OCI-LY7 (cell line): ENCODE measurements around the gene DTHD1. TPM values are rescaled to one million over a fixed set of nuclear protein-coding genes. Genes with fewer than 3 reads are reported as not detected.

Experiments used
- BruUV-seq: library from RNA; stranded (reverse); fragments of 400-500 nt; replicated peaks from 2 replicates; lab custom pipeline; 2021; lab: Mats Ljungman, UMichigan
- CTCF ChIA-PET: fragments of 300-600 bp; sonication (Branson Sonifier 250); formaldehyde crosslinking; loops from one replicate; lab custom pipeline; 2022; ENCODE audit warnings: antibody characterized with exemption; ENCODE audit not compliant: unreplicated experiment; lab: Charles Lee
- POLR2A ChIA-PET: fragments of 300-600 bp; sonication (Branson Sonifier 250); formaldehyde crosslinking; loops from one replicate; lab custom pipeline; 2022; ENCODE audit warnings: antibody characterized with exemption; lab: Charles Lee
- DNase-seq: peaks from one replicate; pipeline ENCODE4 v3.0.0-alpha.2; 2015; ENCODE audit warnings: low spot score
- H2AFZ ChIP-seq: fragments of 200-600 bp; sonication (generic), shearing (Covaris generic); 2 replicates; pipeline ENCODE4 v1.6.1; 2014; ENCODE audit warnings: mild to moderate bottlenecking, antibody characterized with exemption, low read length, moderate library complexity
- H3K27ac ChIP-seq: fragments of 200-600 bp; sonication (generic); 2 replicates; pipeline ENCODE4 v1.5.1; 2014; ENCODE audit warnings: mixed run types, low read depth, mild to moderate bottlenecking, moderate library complexity, low read length, inconsistent platforms; ENCODE audit not compliant: poor library complexity, severe bottlenecking
- H3K36me3 ChIP-seq: fragments of 200-600 bp; sonication (generic); 2 replicates; pipeline ENCODE4 v1.6.1; 2014; ENCODE audit warnings: mild to moderate bottlenecking, antibody characterized with exemption, low read length, moderate library complexity, mixed read lengths; ENCODE audit not compliant: insufficient read depth
- H3K4me1 ChIP-seq: fragments of 200-600 bp; sonication (generic); 2 replicates; pipeline ENCODE4 v1.5.1; 2014; ENCODE audit warnings: mild to moderate bottlenecking, low read length; ENCODE audit not compliant: insufficient read depth, poor library complexity, severe bottlenecking
- H3K4me2 ChIP-seq: fragments of 200-600 bp; sonication (generic); 2 replicates; pipeline ENCODE4 v1.6.1; 2014; ENCODE audit warnings: mild to moderate bottlenecking, low read length
- H3K4me3 ChIP-seq: fragments of 200-600 bp; sonication (generic); 2 replicates; pipeline ENCODE4 v1.5.1; 2014; ENCODE audit warnings: mild to moderate bottlenecking, low read depth, low read length; ENCODE audit not compliant: poor library complexity, severe bottlenecking
- H3K79me2 ChIP-seq: fragments of 200-600 bp; sonication (generic); 2 replicates; pipeline ENCODE4 v1.6.1; 2016; ENCODE audit warnings: low read depth, mild to moderate bottlenecking, low read length, moderate library complexity, mixed read lengths; ENCODE audit not compliant: insufficient read depth
- H3K9me2 ChIP-seq: fragments of 200-600 bp; sonication (generic); 2 replicates; pipeline ENCODE4 v1.6.1; 2016; ENCODE audit warnings: mild to moderate bottlenecking, low read length, mixed read lengths; ENCODE audit not compliant: insufficient read depth
- H3K9me3 ChIP-seq: fragments of 200-600 bp; sonication (generic); 2 replicates; pipeline ENCODE4 v1.6.1; 2014; ENCODE audit warnings: mild to moderate bottlenecking, mixed run types, low read length, mixed read lengths
- H4K20me1 ChIP-seq: fragments of 200-600 bp; sonication (generic); 2 replicates; pipeline ENCODE4 v1.6.1; 2014; ENCODE audit warnings: mild to moderate bottlenecking, antibody characterized with exemption, low read length, moderate library complexity, mixed read lengths; ENCODE audit not compliant: insufficient read depth
- EZH2phosphoT487 ChIP-seq: fragments of 200-600 bp; sonication (generic); IDR thresholded peaks from 2 replicates; pipeline ENCODE4 v1.6.1; 2018; ENCODE audit warnings: low read depth, borderline replicate concordance, mild to moderate bottlenecking, mixed run types, antibody characterized with exemption, low read length, moderate library complexity, mixed read lengths
- intact Hi-C: fragments of 100-400 bp; cut with micrococcal nuclease; formaldehyde crosslinking; loops from one replicate; pipeline ENCODE4 v1.10.0; 2022; ENCODE audit not compliant: unreplicated experiment
- total RNA-seq, 2 experiments: library from RNA; depleted of rRNA in 1 of 2; stranded (reverse); fragments of >200 nt in 1 of 2; shearing (Covaris generic) in 1 of 2; gene quantifications; 2 replicates each; pipeline ENCODE4 v1.2.3, GENCODE V29; 2014 to 2022
- TF ChIP-seq, protein P1 (sequence below): fragments of 200-600 bp; sonication (generic); conservative IDR thresholded peaks from 2 replicates; pipeline ENCODE4 v1.5.1; 2014; ENCODE audit warnings: mild to moderate bottlenecking, antibody characterized with exemption, low read length, moderate library complexity, mixed read lengths

DTHD1 gene
- total RNA-seq, 2 experiments from 2014 or later = not detected

DNA sequence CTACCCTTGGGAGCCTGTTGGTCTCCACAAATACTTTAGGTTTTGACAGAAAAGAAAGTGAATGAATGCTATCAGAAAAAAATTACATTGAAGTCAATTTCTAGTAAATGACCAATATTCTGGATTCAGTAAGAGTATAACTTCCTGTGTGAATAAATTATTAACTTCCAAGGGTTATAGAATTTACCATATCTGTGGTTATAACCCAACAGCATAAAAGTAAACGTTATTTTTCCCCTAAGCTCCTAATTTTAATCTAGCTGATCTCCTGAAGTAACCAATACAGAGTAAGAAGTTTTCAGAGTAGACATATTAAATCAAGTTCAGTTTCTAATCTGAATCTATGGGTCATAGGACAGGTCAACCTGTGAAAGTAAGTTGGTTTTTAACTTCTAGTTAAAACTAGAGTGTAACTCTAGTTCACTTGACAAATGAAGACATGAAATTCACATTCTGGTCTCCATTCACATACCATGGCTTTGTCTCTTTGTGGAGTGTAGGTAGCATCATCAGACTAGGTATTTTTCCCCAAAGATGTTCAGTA is 22.8 kb downstream of the DTHD1 start:
- no TSS peak for BruUV-seq
- no peaks in the 10 kb centered on the region for H4K20me1 ChIP-seq
- intact Hi-C loops = no loop called here
- no peak overlapping the region for H3K4me3 ChIP-seq
- H3K9me2 ChIP-seq = no peaks in the 10 kb centered on the region
- H3K9me3 ChIP-seq = no peaks in the 10 kb centered on the region
- no peak overlapping the region for H3K27ac ChIP-seq
- POLR2A ChIA-PET = no interaction called here
- no peak for TF ChIP-seq EZH2phosphoT487
- TF ChIP-seq, protein P1, sequence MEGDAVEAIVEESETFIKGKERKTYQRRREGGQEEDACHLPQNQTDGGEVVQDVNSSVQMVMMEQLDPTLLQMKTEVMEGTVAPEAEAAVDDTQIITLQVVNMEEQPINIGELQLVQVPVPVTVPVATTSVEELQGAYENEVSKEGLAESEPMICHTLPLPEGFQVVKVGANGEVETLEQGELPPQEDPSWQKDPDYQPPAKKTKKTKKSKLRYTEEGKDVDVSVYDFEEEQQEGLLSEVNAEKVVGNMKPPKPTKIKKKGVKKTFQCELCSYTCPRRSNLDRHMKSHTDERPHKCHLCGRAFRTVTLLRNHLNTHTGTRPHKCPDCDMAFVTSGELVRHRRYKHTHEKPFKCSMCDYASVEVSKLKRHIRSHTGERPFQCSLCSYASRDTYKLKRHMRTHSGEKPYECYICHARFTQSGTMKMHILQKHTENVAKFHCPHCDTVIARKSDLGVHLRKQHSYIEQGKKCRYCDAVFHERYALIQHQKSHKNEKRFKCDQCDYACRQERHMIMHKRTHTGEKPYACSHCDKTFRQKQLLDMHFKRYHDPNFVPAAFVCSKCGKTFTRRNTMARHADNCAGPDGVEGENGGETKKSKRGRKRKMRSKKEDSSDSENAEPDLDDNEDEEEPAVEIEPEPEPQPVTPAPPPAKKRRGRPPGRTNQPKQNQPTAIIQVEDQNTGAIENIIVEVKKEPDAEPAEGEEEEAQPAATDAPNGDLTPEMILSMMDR = no peak
- no peak overlapping the region for H3K4me2 ChIP-seq
- H3K4me1 ChIP-seq = no peaks in the 10 kb centered on the region
- no peak overlapping the region for H2AFZ ChIP-seq
- H3K36me3 ChIP-seq = no peaks in the 10 kb centered on the region
- CTCF ChIA-PET = no interaction called here
- no peaks in the 10 kb centered on the region for H3K79me2 ChIP-seq
- no peak for DNase-seq

DNA sequence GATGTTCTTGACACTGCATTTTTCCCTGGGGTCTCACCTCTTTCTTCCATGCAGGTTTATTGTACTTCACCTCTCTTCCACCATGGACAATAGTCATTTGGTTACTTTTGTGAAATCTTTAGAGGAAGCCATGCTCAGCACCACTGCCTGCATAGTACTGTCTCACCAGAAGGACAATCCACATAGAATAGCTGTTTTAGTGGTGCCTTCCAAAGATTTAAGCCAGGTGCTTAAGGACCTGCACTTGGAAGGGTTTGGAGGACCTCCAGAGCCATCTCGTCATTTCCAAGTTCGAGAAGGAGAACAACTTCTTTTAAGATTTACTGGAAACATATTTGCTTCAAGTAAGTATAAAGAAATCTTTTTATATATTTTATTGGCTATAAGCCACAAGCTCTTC is 26.7 kb downstream of the DTHD1 start:
- H3K36me3 ChIP-seq = no peaks in the 10 kb centered on the region
- H3K9me2 ChIP-seq = no peaks in the 10 kb centered on the region
- H3K4me1 ChIP-seq = no peaks in the 10 kb centered on the region
- no peaks in the 10 kb centered on the region for H3K9me3 ChIP-seq
- no peaks in the 10 kb centered on the region for H4K20me1 ChIP-seq
- no peak overlapping the region for H3K4me2 ChIP-seq
- H3K79me2 ChIP-seq = no peaks in the 10 kb centered on the region
- TF ChIP-seq, protein P1 = no peak
- no peak for TF ChIP-seq EZH2phosphoT487
- CTCF ChIA-PET = no interaction called here
- no peak overlapping the region for H3K27ac ChIP-seq
- no TSS peak for BruUV-seq
- H3K4me3 ChIP-seq = no peak overlapping the region
- intact Hi-C loops = no loop called here
- POLR2A ChIA-PET = interaction anchor here (0.6 kb wide), 1 partner anchor 193 kb away, joined by 6 read pairs; no protein-coding TSS in a partner anchor
- no peak for DNase-seq
- H2AFZ ChIP-seq = no peak overlapping the region

DNA sequence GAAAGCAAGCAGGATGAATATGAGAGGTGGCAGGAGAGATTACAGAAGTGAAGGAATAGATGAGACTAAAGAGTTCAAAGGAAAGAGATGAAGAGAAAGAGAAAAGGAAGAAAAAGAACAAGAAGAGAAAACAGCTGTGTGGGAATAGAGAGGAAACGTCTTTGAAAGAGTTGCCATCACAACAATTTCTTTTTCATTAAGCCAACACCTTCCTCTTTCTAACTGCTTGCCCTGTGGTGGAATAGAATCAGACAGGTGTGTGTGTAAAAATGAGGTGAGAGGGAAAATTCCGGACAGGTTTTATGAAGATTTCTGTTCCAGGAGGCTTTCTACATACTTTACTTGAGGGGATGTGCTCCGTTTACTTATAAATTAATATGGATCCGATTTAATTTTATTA is 28.8 kb downstream of the DTHD1 start:
- Histone ChIP-seq H3K79me2 (no peaks in the 10 kb centered on the region), H2AFZ (no peak overlapping the region), H3K27ac (no peak overlapping the region), H3K4me2 (no peak overlapping the region), H3K4me3 (no peak overlapping the region), H3K36me3 (no peaks in the 10 kb centered on the region), H4K20me1 (no peaks in the 10 kb centered on the region), H3K9me2 (no peaks in the 10 kb centered on the region), H3K9me3 (no peaks in the 10 kb centered on the region), H3K4me1 (no peaks in the 10 kb centered on the region)
- TF ChIP-seq, protein P1 = no peak
- no peak for TF ChIP-seq EZH2phosphoT487
- intact Hi-C loops = no loop called here
- ChIA-PET CTCF (no interaction called here), POLR2A (interaction anchor here (0.6 to 1.2 kb wide), 2 partner anchors 20 to 156 kb away, joined by 3 to 4 read pairs; no protein-coding TSS in a partner anchor)
- BruUV-seq = no TSS peak
- DNase-seq = no peak
